ENCODE results near the gene ZNF586. TPM values are rescaled to one million over a fixed set of nuclear protein-coding genes. Genes with fewer than 3 reads are reported as not detected.

The ZNF586 gene
- total and polyA plus RNA-seq, 2 experiments from 2014 or later, result 5.2 to 16.9 TPM

- TF ChIP-seq ZNF462 (CRISPR knock-in tag; IDR thresholded peaks at IDR 0.05) (no peak), CTCF (conservative IDR thresholded peaks at IDR 0.05; ENCODE audit: low read depth in 2 of 2) (peak in 1 of 2 experiments; percentile 31; a peak in 2 of 4 replicates), EZH2phosphoT487 (IDR thresholded peaks at IDR 0.05; ENCODE audit: unreplicated experiment) (no peak), CREB1 (CRISPR knock-in tag; IDR thresholded peaks at IDR 0.05; ENCODE audit: low read depth) (peak; percentile 79), POLR2AphosphoS5 (IDR thresholded peaks at IDR 0.05; ENCODE audit: low read depth) (peak; percentile 68; the same call in 1 of the 2 replicates)
Measured at GRCh38 chr19:57830071-57830602, 60.7 kb downstream of the ZNF586 start, which contains the start of gene ZNF587B (continued).

Other genes starting within 250 kb of the ZNF586 start
- gene ZNF549, start 242.3 kb upstream of the ZNF586 start, total RNA-seq (2014; rRNA removed; shearing (Covaris generic)), result 10.2 and 11.6 TPM in 2 replicates
- 3.5 and 4.3 TPM in 2 replicates for gene ZNF549, start 242.3 kb upstream of the ZNF586 start, polyA plus RNA-seq (2016; fragmentation: Nextera tagmentation; extraction: Ambion mirVana)
- 13.1 and 14.7 TPM in 2 replicates for gene ZNF550, start 209.8 kb upstream of the ZNF586 start, total RNA-seq (2014; rRNA removed; shearing (Covaris generic))
- gene ZNF550, start 209.8 kb upstream of the ZNF586 start, polyA plus RNA-seq (2016; fragmentation: Nextera tagmentation; extraction: Ambion mirVana), result 4.6 and 5.7 TPM in 2 replicates
- gene ZNF416, start 190.8 kb upstream of the ZNF586 start, total RNA-seq (2014; rRNA removed; shearing (Covaris generic)), result 8.6 and 11.9 TPM in 2 replicates
- 3.3 and 4.3 TPM in 2 replicates for gene ZNF416, start 190.8 kb upstream of the ZNF586 start, polyA plus RNA-seq (2016; fragmentation: Nextera tagmentation; extraction: Ambion mirVana)
- 33.9 and 40.5 TPM in 2 replicates for gene ZIK1, start 185.5 kb upstream of the ZNF586 start, total RNA-seq (2014; rRNA removed; shearing (Covaris generic))
- gene ZIK1, start 185.5 kb upstream of the ZNF586 start, polyA plus RNA-seq (2016; fragmentation: Nextera tagmentation; extraction: Ambion mirVana), result 7.7 and 10.3 TPM in 2 replicates
- 8.4 and 11.2 TPM in 2 replicates for gene ZNF530, start 169.8 kb upstream of the ZNF586 start, total RNA-seq (2014; rRNA removed; shearing (Covaris generic))
- gene ZNF530, start 169.8 kb upstream of the ZNF586 start, polyA plus RNA-seq (2016; fragmentation: Nextera tagmentation; extraction: Ambion mirVana), result 3.3 and 4.4 TPM in 2 replicates
- gene ZNF134, start 155.4 kb upstream of the ZNF586 start, total RNA-seq (2014; rRNA removed; shearing (Covaris generic)), result 55.7 and 79.6 TPM in 2 replicates
- 13.1 and 14.6 TPM in 2 replicates for gene ZNF134, start 155.4 kb upstream of the ZNF586 start, polyA plus RNA-seq (2016; fragmentation: Nextera tagmentation; extraction: Ambion mirVana)
- gene ZNF211, start 136.5 kb upstream of the ZNF586 start, total RNA-seq (2014; rRNA removed; shearing (Covaris generic)), result 13.8 and 14.2 TPM in 2 replicates
- 5.3 and 9.7 TPM in 2 replicates for gene ZNF211, start 136.5 kb upstream of the ZNF586 start, polyA plus RNA-seq (2016; fragmentation: Nextera tagmentation; extraction: Ambion mirVana)
- not detected in 2 replicates for gene ZSCAN4, start 100.7 kb upstream of the ZNF586 start, total RNA-seq (2014; rRNA removed; shearing (Covaris generic))
- gene ZSCAN4, start 100.7 kb upstream of the ZNF586 start, polyA plus RNA-seq (2016; fragmentation: Nextera tagmentation; extraction: Ambion mirVana), result not detected in 2 replicates
- 45.7 and 51.4 TPM in 2 replicates for gene ZNF551, start 87.7 kb upstream of the ZNF586 start, total RNA-seq (2014; rRNA removed; shearing (Covaris generic))
- 7.8 and 8.2 TPM in 2 replicates for gene ZNF551, start 87.7 kb upstream of the ZNF586 start, polyA plus RNA-seq (2016; fragmentation: Nextera tagmentation; extraction: Ambion mirVana)
- gene ZNF154, start 60.5 kb upstream of the ZNF586 start, total RNA-seq (2014; rRNA removed; shearing (Covaris generic)), result 7.3 and 10.1 TPM in 2 replicates
- gene ZNF154, start 60.5 kb upstream of the ZNF586 start, polyA plus RNA-seq (2016; fragmentation: Nextera tagmentation; extraction: Ambion mirVana), result 4.4 and 5.1 TPM in 2 replicates
- 6.6 and 6.7 TPM in 2 replicates for gene ZNF671, start 42.1 kb upstream of the ZNF586 start, total RNA-seq (2014; rRNA removed; shearing (Covaris generic))
- 2.9 and 3.3 TPM in 2 replicates for gene ZNF671, start 42.1 kb upstream of the ZNF586 start, polyA plus RNA-seq (2016; fragmentation: Nextera tagmentation; extraction: Ambion mirVana)
- gene ZNF776, start 22.9 kb upstream of the ZNF586 start, total RNA-seq (2014; rRNA removed; shearing (Covaris generic)), result 19.4 and 22.6 TPM in 2 replicates
- gene ZNF776, start 22.9 kb upstream of the ZNF586 start, polyA plus RNA-seq (2016; fragmentation: Nextera tagmentation; extraction: Ambion mirVana), result 4.7 and 5.9 TPM in 2 replicates
- 15.7 and 18.9 TPM in 2 replicates for gene ZNF552, start 45.2 kb downstream of the ZNF586 start, total RNA-seq (2014; rRNA removed; shearing (Covaris generic))
- 7.7 and 11.7 TPM in 2 replicates for gene ZNF552, start 45.2 kb downstream of the ZNF586 start, polyA plus RNA-seq (2016; fragmentation: Nextera tagmentation; extraction: Ambion mirVana)
- gene ZNF587B, start 60.6 kb downstream of the ZNF586 start, total RNA-seq (2014; rRNA removed; shearing (Covaris generic)), result 62.0 and 69.9 TPM in 2 replicates
- 13.7 and 16.6 TPM in 2 replicates for gene ZNF587B, start 60.6 kb downstream of the ZNF586 start, polyA plus RNA-seq (2016; fragmentation: Nextera tagmentation; extraction: Ambion mirVana)
- gene ZNF587, start 80.2 kb downstream of the ZNF586 start, total RNA-seq (2014; rRNA removed; shearing (Covaris generic)), result 31.8 and 38.7 TPM in 2 replicates
- 12.8 and 13.6 TPM in 2 replicates for gene ZNF587, start 80.2 kb downstream of the ZNF586 start, polyA plus RNA-seq (2016; fragmentation: Nextera tagmentation; extraction: Ambion mirVana)
- gene ZNF814, start 119.4 kb downstream of the ZNF586 start, total RNA-seq (2014; rRNA removed; shearing (Covaris generic)), result 75.1 and 80.4 TPM in 2 replicates
- 86.9 and 89.5 TPM in 2 replicates for gene ZNF814, start 119.4 kb downstream of the ZNF586 start, polyA plus RNA-seq (2016; fragmentation: Nextera tagmentation; extraction: Ambion mirVana)
- 16.0 and 19.4 TPM in 2 replicates for gene ZNF417, start 146.9 kb downstream of the ZNF586 start, total RNA-seq (2014; rRNA removed; shearing (Covaris generic))
- 4.7 and 6.0 TPM in 2 replicates for gene ZNF417, start 146.9 kb downstream of the ZNF586 start, polyA plus RNA-seq (2016; fragmentation: Nextera tagmentation; extraction: Ambion mirVana)
- gene ZNF418, start 165.7 kb downstream of the ZNF586 start, total RNA-seq (2014; rRNA removed; shearing (Covaris generic)), result 13.4 and 14.4 TPM in 2 replicates
- 7.3 and 11.1 TPM in 2 replicates for gene ZNF418, start 165.7 kb downstream of the ZNF586 start, polyA plus RNA-seq (2016; fragmentation: Nextera tagmentation; extraction: Ambion mirVana)
- 16.2 and 20.4 TPM in 2 replicates for gene ZNF256, start 178.0 kb downstream of the ZNF586 start, total RNA-seq (2014; rRNA removed; shearing (Covaris generic))
- 5.8 and 8.8 TPM in 2 replicates for gene ZNF256, start 178.0 kb downstream of the ZNF586 start, polyA plus RNA-seq (2016; fragmentation: Nextera tagmentation; extraction: Ambion mirVana)
- not detected in 2 replicates for gene C19orf18, start 204.9 kb downstream of the ZNF586 start, total RNA-seq (2014; rRNA removed; shearing (Covaris generic))
- gene C19orf18, start 204.9 kb downstream of the ZNF586 start, polyA plus RNA-seq (2016; fragmentation: Nextera tagmentation; extraction: Ambion mirVana), result 0.66 and 1.0 TPM in 2 replicates
- gene ZNF606, start 233.1 kb downstream of the ZNF586 start, total RNA-seq (2014; rRNA removed; shearing (Covaris generic)), result 54.4 and 55.6 TPM in 2 replicates
- 11.4 and 13.6 TPM in 2 replicates for gene ZNF606, start 233.1 kb downstream of the ZNF586 start, polyA plus RNA-seq (2016; fragmentation: Nextera tagmentation; extraction: Ambion mirVana)